ENCODE results near the gene PIKFYVE.
A peak's percentile ranks its signal among the peaks of the same experiment; 100 is the strongest.
"Not testable (repeated sequence)": the region's sequence is repeated elsewhere in the genome, so short reads cannot be mapped to it uniquely, and the experiment has no call there.

The PIKFYVE gene

GRCh38 chr2:208300847-208301618 is 35.0 kb downstream of the PIKFYVE start:
- DNase-seq = no peak

- no peak for DNase-seq
Measured at GRCh38 chr2:208304157-208304556, 38.1 kb downstream of the PIKFYVE start.

GRCh38 chr2:208304695-208305094 is 38.6 kb downstream of the PIKFYVE start:
- no peak for DNase-seq

GRCh38 chr2:208306291-208306690 is 40.2 kb downstream of the PIKFYVE start:
- no peak for DNase-seq

- no peak for DNase-seq
Measured at GRCh38 chr2:208311321-208311720, 45.3 kb downstream of the PIKFYVE start.

GRCh38 chr2:208311954-208312353 is 45.9 kb downstream of the PIKFYVE start:
- no peak for DNase-seq

- no peak for DNase-seq
Measured at GRCh38 chr2:208315081-208315788, 49.2 kb downstream of the PIKFYVE start.

- no peak for DNase-seq
Measured at GRCh38 chr2:208318127-208318526, 52.1 kb downstream of the PIKFYVE start.

- DNase-seq = no peak
Measured at GRCh38 chr2:208319391-208319790, 53.3 kb downstream of the PIKFYVE start.

GRCh38 chr2:208320686-208321085 is 54.6 kb downstream of the PIKFYVE start:
- DNase-seq = peak in 10 of 51 donors; percentile 1 to 37 (median 10)

GRCh38 chr2:208326016-208326415 is 60.0 kb downstream of the PIKFYVE start:
- peak in 19 of 51 donors; percentile 2 to 63 (median 24) for DNase-seq

GRCh38 chr2:208329485-208329884 is 63.4 kb downstream of the PIKFYVE start:
- DNase-seq = no peak

GRCh38 chr2:208334230-208334629 is 68.2 kb downstream of the PIKFYVE start:
- no peak for DNase-seq

- DNase-seq = no peak
Measured at GRCh38 chr2:208346756-208347155, 80.7 kb downstream of the PIKFYVE start.

- DNase-seq = no peak
Measured at GRCh38 chr2:208350610-208351009, 84.6 kb downstream of the PIKFYVE start.

GRCh38 chr2:208352644-208353567 is 86.9 kb downstream of the PIKFYVE start:
- no peak for DNase-seq

- no peak for DNase-seq
Measured at GRCh38 chr2:208354964-208355381, 88.9 kb downstream of the PIKFYVE start.

GRCh38 chr2:208356420-208356819 is 90.4 kb downstream of the PIKFYVE start:
- not testable (repeated sequence) for DNase-seq

- DNase-seq = no peak
Measured at GRCh38 chr2:208356846-208357574, 91.0 kb downstream of the PIKFYVE start.

- DNase-seq = no peak
Measured at GRCh38 chr2:208358758-208359631, 92.9 kb downstream of the PIKFYVE start.

Measured in hypothalamus (tissue), 51 donors.